Transverse colon (tissue), 4 donors: ENCODE measurements around the gene RPTOR. TPM values are rescaled to one million over a fixed set of nuclear protein-coding genes. Genes with fewer than 3 reads are reported as not detected.

Experiments used
- DNase-seq: peaks from one replicate; pipeline ENCODE4 v3.0.0-alpha.2; 2019
- H3K27ac ChIP-seq, 4 donors: fragments of 200-600 bp; sonication (generic); 2 replicates each; pipeline ENCODE4 v1.5.1; 2016 to 2018; ENCODE audit warnings: inconsistent platforms in 4 of 4
- H3K27me3 ChIP-seq: fragments of 200-600 bp; sonication (generic); 2 replicates; pipeline ENCODE4 v1.5.1; 2017; ENCODE audit warnings: inconsistent platforms
- H3K36me3 ChIP-seq, 4 donors: fragments of 200-600 bp; sonication (generic); 2 replicates each; pipeline ENCODE4 v1.5.1; 2017 to 2019; ENCODE audit warnings: inconsistent platforms in 4 of 4
- H3K4me1 ChIP-seq, 4 donors: fragments of 200-600 bp; sonication (generic); 2 replicates each; pipeline ENCODE4 v1.5.1; 2017 to 2020; ENCODE audit warnings: inconsistent platforms in 4 of 4
- H3K4me3 ChIP-seq, 4 donors: fragments of 200-600 bp; sonication (generic); 1 replicate in 1 of 4; 2 replicates in 3 of 4; pipeline versions ENCODE4 v1.5.1 to v1.6.1; 2017 to 2019; ENCODE audit warnings: inconsistent platforms in 4 of 4
- H3K9me3 ChIP-seq, 2 donors: fragments of 200-600 bp; sonication (generic); 2 replicates each; pipeline ENCODE4 v1.5.1; 2017 to 2019; ENCODE audit warnings: inconsistent platforms in 2 of 2
- EP300 ChIP-seq: sonication (generic); formaldehyde crosslinking; IDR thresholded peaks from one replicate; pipeline ENCODE4 v1.6.1; 2017; ENCODE audit warnings: antibody characterized with exemption, low read depth
- POLR2A ChIP-seq: fragments of 450-650 bp; IDR thresholded peaks from one replicate; pipeline ENCODE4 v1.6.1; 2016; ENCODE audit warnings: antibody characterized with exemption, mild to moderate bottlenecking, moderate library complexity
- POLR2AphosphoS5 ChIP-seq, 3 donors: sonication (generic); formaldehyde crosslinking; IDR thresholded peaks; one replicate each; pipeline ENCODE4 v1.6.1; 2016; ENCODE audit warnings: antibody characterized with exemption in 3 of 3
- WGBS, 2 donors: methylation state at CpG; one replicate each; pipeline ENCODE4 v1.1.5; 2018; ENCODE audit warnings: low coverage in 1 of 2; 5-methylcytosine and 5-hydroxymethylcytosine counted together
- in situ Hi-C, 4 donors: fragments of 200-750 bp; cut with MboI; loops; one replicate each; pipeline versions ENCODE4 v1.15.0 to v1.15.1; 2017; ENCODE audit warnings: low sequenced_read_pairs in 3 of 4, low pct_ligation_motif_present in 1 of 4, low pct_unique_long_range_greater_than_20kb in 1 of 4
- intact Hi-C: fragments of 100-400 bp; cut with DNase I; formaldehyde crosslinking; loops from one replicate; pipeline ENCODE4 v1.15.1; 2023; ENCODE audit warnings: low total_unique reads
- total RNA-seq, 4 donors: library from RNA; depleted of rRNA; stranded (reverse); fragments of >200 nt; gene quantifications; one replicate each; pipeline ENCODE4 v1.1.0, GENCODE V29; 2016
- TF ChIP-seq, protein P1 (sequence below), 5 experiments: fragments of 200-600 bp in 3 of 5; fragments of 450-650 bp in 2 of 5; sonication (generic) in 3 of 5; IDR thresholded peaks; 1 replicate in 2 of 5; 2 replicates in 3 of 5; pipeline ENCODE4 v1.5.1; 2016 to 2017; ENCODE audit warnings: antibody characterized with exemption in 5 of 5, inconsistent platforms in 3 of 5, mild to moderate bottlenecking in 2 of 5, moderate library complexity in 1 of 5

Gene RPTOR
- total RNA-seq, 4 donors from 2014 or later = 28.9 to 79.3 (median 48.0) TPM

DNA sequence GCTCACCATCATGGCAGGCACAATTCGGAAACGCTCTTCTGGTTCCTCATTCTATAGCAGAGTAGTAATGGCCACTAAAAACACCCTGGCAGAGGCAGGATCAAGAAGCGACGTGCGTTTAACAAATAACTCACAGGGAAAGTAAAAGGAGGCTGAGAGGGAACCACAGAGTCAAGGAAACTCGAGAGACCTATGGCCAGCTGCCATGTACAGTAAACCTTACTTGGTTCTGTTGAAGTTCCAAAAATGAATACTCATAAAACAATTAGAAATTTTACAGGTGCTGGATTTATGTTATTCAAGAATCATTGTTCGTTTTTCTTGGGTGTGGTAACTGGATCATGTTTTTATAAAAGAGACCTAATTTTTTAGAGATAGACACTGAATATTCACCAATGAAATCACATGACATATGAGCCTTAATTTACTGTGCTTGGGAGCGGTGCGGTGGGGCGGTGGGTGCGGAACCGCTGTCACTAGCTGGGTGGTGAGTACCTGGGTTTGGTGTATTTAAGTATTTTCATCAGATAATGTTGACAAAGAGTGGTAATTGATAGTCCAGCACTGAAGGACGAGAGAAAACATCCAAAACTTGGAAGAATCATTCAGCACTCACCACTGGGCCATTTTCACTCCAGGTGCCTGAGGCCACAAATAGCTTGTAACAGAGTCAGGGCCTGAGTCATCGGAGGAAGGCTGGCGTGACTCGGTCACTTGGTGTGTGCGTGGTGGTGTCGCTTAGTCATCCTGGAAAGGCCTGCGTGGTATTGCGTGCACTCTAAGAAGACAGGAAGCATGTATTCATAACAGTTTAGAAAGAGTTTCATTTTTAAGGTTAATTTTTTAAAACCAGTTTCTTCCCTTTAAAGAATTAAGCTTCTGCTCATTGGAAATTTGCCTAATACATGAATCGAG lies 311.6 kb downstream of the RPTOR start:
- H3K4me1 ChIP-seq = peaks cover 0 to 36% (median 20%) of the 10 kb centered on the region in 4 donors
- no peaks in the 10 kb centered on the region for H3K36me3 ChIP-seq
- H3K4me3 ChIP-seq = no peak overlapping the region
- in situ Hi-C loops (loop anchor here in 1 of 4 donors (25.0 kb wide), 1 partner anchor 419 kb away; no protein-coding TSS in a partner anchor), intact Hi-C loops (no loop called here)
- H3K27ac ChIP-seq = peak overlapping the region in 2 of 4 donors; percentile 19 to 42
- no peaks in the 10 kb centered on the region for H3K9me3 ChIP-seq
- H3K27me3 ChIP-seq = no peaks in the 10 kb centered on the region
- DNase-seq = peak; percentile 46
- 58 to 66% methylated on average over 21 of the region's 21 CpGs for WGBS, 2 donors
- TF ChIP-seq EP300 = no peak
- no peak for TF ChIP-seq POLR2A
- TF ChIP-seq POLR2AphosphoS5 (IDR thresholded peaks at IDR 0.05) = peak in 1 of 3 donors; percentile 39

GRCh38 chr17:80856863-80857755 lies 312.5 kb downstream of the RPTOR start:
- intact Hi-C loops (no loop called here), in situ Hi-C loops (loop anchor here in 1 of 4 donors (25.0 kb wide), 1 partner anchor 420 kb away; no protein-coding TSS in a partner anchor)
- no peak for DNase-seq

GRCh38 chr17:80857756-80858171 lies 313.1 kb downstream of the RPTOR start:
- Histone ChIP-seq H3K4me3 (no peak overlapping the region), H3K4me1 (peaks cover 0 to 42% (median 22%) of the 10 kb centered on the region in 4 donors), H3K36me3 (no peaks in the 10 kb centered on the region), H3K9me3 (no peaks in the 10 kb centered on the region), H3K27ac (no peak overlapping the region), H3K27me3 (no peaks in the 10 kb centered on the region)
- intact Hi-C loops (no loop called here), in situ Hi-C loops (loop anchor here in 1 of 4 donors (25.0 kb wide), 1 partner anchor 420 kb away; no protein-coding TSS in a partner anchor)
- DNase-seq = no peak
- 99 to 100% methylated on average over 1 to 25 of the region's 25 CpGs for WGBS, 2 donors
- TF ChIP-seq POLR2AphosphoS5 (IDR thresholded peaks at IDR 0.05) = no peak
- TF ChIP-seq, protein P1, sequence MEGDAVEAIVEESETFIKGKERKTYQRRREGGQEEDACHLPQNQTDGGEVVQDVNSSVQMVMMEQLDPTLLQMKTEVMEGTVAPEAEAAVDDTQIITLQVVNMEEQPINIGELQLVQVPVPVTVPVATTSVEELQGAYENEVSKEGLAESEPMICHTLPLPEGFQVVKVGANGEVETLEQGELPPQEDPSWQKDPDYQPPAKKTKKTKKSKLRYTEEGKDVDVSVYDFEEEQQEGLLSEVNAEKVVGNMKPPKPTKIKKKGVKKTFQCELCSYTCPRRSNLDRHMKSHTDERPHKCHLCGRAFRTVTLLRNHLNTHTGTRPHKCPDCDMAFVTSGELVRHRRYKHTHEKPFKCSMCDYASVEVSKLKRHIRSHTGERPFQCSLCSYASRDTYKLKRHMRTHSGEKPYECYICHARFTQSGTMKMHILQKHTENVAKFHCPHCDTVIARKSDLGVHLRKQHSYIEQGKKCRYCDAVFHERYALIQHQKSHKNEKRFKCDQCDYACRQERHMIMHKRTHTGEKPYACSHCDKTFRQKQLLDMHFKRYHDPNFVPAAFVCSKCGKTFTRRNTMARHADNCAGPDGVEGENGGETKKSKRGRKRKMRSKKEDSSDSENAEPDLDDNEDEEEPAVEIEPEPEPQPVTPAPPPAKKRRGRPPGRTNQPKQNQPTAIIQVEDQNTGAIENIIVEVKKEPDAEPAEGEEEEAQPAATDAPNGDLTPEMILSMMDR (IDR thresholded peaks at IDR 0.05) = no peak
- TF ChIP-seq EP300 = no peak
- no peak for TF ChIP-seq POLR2A

More at GRCh38 chr17:80856863-80857755, 312.5 kb downstream of the RPTOR start:
- TF ChIP-seq POLR2A (no peak), EP300 (no peak), POLR2AphosphoS5 (IDR thresholded peaks at IDR 0.05) (no peak)
- TF ChIP-seq, protein P1 (IDR thresholded peaks at IDR 0.05) = no peak
- Histone ChIP-seq H3K4me1 (peaks cover 0 to 42% (median 22%) of the 10 kb centered on the region in 4 donors), H3K4me3 (no peak overlapping the region), H3K27me3 (no peaks in the 10 kb centered on the region), H3K27ac (peak overlapping the region in 2 of 4 donors; percentile 14 to 30), H3K36me3 (no peaks in the 10 kb centered on the region), H3K9me3 (no peaks in the 10 kb centered on the region)
- 93 to 94% methylated on average over 2 to 22 of the region's 27 CpGs for WGBS, 2 donors

- Histone ChIP-seq H3K27ac (peak overlapping the region in 3 of 4 donors; percentile 23 to 40 (median 38)), H3K9me3 (no peaks in the 10 kb centered on the region), H3K36me3 (no peaks in the 10 kb centered on the region), H3K4me1 (peaks cover 0 to 42% (median 22%) of the 10 kb centered on the region in 4 donors), H3K27me3 (no peaks in the 10 kb centered on the region), H3K4me3 (no peak overlapping the region)
- intact Hi-C loops (no loop called here), in situ Hi-C loops (loop anchor here in 1 of 4 donors (25.0 kb wide), 1 partner anchor 421 kb away; no protein-coding TSS in a partner anchor)
- no peak for DNase-seq
- TF ChIP-seq POLR2AphosphoS5 (IDR thresholded peaks at IDR 0.05) (no peak), EP300 (no peak), POLR2A (no peak)
- TF ChIP-seq, protein P1 (IDR thresholded peaks at IDR 0.05) = no peak
- 82 to 86% methylated on average over 11 to 20 of the region's 20 CpGs for WGBS, 2 donors
Measured at GRCh38 chr17:80858301-80859001, 313.8 kb downstream of the RPTOR start.
